Gastroesophageal sphincter (tissue), 4 donors: Measurements from ENCODE around the gene SYNC. TPM values are rescaled to one million over a fixed set of nuclear protein-coding genes. Genes with fewer than 3 reads are reported as not detected.
A peak's percentile ranks its signal among the peaks of the same experiment; 100 is the strongest.

Experiments used
- ATAC-seq: fragments of 150-250 bp; one replicate; pipeline ENCODE4 v1.9.1; 2016; ENCODE audit warnings: mild to moderate bottlenecking, moderate library complexity
- H3K27ac ChIP-seq, 4 donors: fragments of 200-600 bp; sonication (generic) in 3 of 4; 1 replicate in 3 of 4; 2 replicates in 1 of 4; pipeline ENCODE4 v1.5.1; 2016 to 2019
- H3K27me3 ChIP-seq: fragments of 200-600 bp; sonication (generic); one replicate; pipeline ENCODE4 v1.5.1; 2019
- H3K36me3 ChIP-seq, 2 donors: fragments of 200-600 bp; sonication (generic); one replicate each; pipeline ENCODE4 v1.5.1; 2019; ENCODE audit warnings: control low read depth in 1 of 2
- H3K4me1 ChIP-seq, 3 donors: fragments of 200-600 bp; sonication (generic); 1 replicate in 2 of 3; 2 replicates in 1 of 3; pipeline ENCODE4 v1.5.1; 2016 to 2019; ENCODE audit warnings: control low read depth in 2 of 3
- H3K4me3 ChIP-seq, 2 donors: fragments of 200-600 bp; sonication (generic); one replicate each; pipeline ENCODE4 v1.5.1; 2019; ENCODE audit warnings: mild to moderate bottlenecking in 1 of 2, moderate library complexity in 1 of 2
- H3K9me3 ChIP-seq, 3 donors: fragments of 200-600 bp; sonication (generic); one replicate each; pipeline ENCODE4 v1.5.1; 2017 to 2019; ENCODE audit warnings: control low read depth in 2 of 3
- CTCF ChIP-seq, 4 experiments: fragments of 200-600 bp in 2 of 4; fragments of 450-650 bp in 2 of 4; sonication (generic) in 1 of 4; IDR thresholded peaks; one replicate each; pipeline ENCODE4 v1.5.1; 2017 to 2019; ENCODE audit warnings: antibody characterized with exemption in 4 of 4, mild to moderate bottlenecking in 2 of 4, moderate library complexity in 2 of 4
- EP300 ChIP-seq: sonication (generic); formaldehyde crosslinking; IDR thresholded peaks from one replicate; pipeline ENCODE4 v1.6.1; 2017; ENCODE audit warnings: antibody characterized with exemption, mild to moderate bottlenecking
- POLR2A ChIP-seq, 2 donors: fragments of 450-650 bp; IDR thresholded peaks; one replicate each; pipeline ENCODE4 v1.6.1; 2017; ENCODE audit warnings: antibody characterized with exemption in 2 of 2, mild to moderate bottlenecking in 2 of 2, moderate library complexity in 1 of 2
- POLR2AphosphoS5 ChIP-seq: sonication (generic); formaldehyde crosslinking; IDR thresholded peaks from one replicate; pipeline ENCODE4 v1.6.1; 2017; ENCODE audit warnings: antibody characterized with exemption
- WGBS, 2 donors: methylation state at CpG; one replicate each; pipeline ENCODE4 v1.1.5; 2018; ENCODE audit warnings: low coverage in 1 of 2; 5-methylcytosine and 5-hydroxymethylcytosine counted together
- total RNA-seq, 4 donors: library from RNA; depleted of rRNA; stranded (reverse); fragments of >200 nt; gene quantifications; one replicate each; pipeline ENCODE4 v1.1.0, GENCODE V29; 2016

SYNC gene
- total RNA-seq, 4 donors from 2014 or later, result 132 to 265 (median 167) TPM

- Histone ChIP-seq H3K4me3 (no peak overlapping the region), H3K36me3 (peaks cover 0 to 49% of the 10 kb centered on the region in 2 donors), H3K27ac (peak overlapping the region; percentile 44 to 100 (median 90)), H3K9me3 (no peaks in the 10 kb centered on the region), H3K4me1 (peaks cover 7 to 88% (median 23%) of the 10 kb centered on the region in 3 donors), H3K27me3 (no peaks in the 10 kb centered on the region)
- WGBS, 2 donors, result 47% methylated on average over 9 of the region's 17 CpGs; no CpG with 5 or more reads in 1 of the 2 donors
- TF ChIP-seq CTCF (IDR thresholded peaks at IDR 0.05) (no peak), POLR2AphosphoS5 (peak; percentile 68), POLR2A (IDR thresholded peaks at IDR 0.05) (no peak), EP300 (no peak)
- peak; percentile 45 for ATAC-seq
These were observed 7.3 kb downstream of the SYNC start for GRCh38 chr1:32695098-32695904.

GRCh38 chr1:32693455-32694174, 9.0 kb downstream of the SYNC start:
- no peaks in the 10 kb centered on the region for H3K27me3 ChIP-seq
- no peaks in the 10 kb centered on the region for H3K9me3 ChIP-seq
- H3K4me1 ChIP-seq, result peaks cover 7 to 86% (median 23%) of the 10 kb centered on the region in 3 donors
- H3K4me3 ChIP-seq, result no peak overlapping the region
- ATAC-seq, result peak; percentile 74
- H3K36me3 ChIP-seq, result peaks cover 0 to 49% of the 10 kb centered on the region in 2 donors
- TF ChIP-seq EP300, result no peak
- no peak for TF ChIP-seq POLR2A (IDR thresholded peaks at IDR 0.05)
- no peak for TF ChIP-seq CTCF (IDR thresholded peaks at IDR 0.05)
- peak; percentile 74 for TF ChIP-seq POLR2AphosphoS5
- WGBS, 2 donors, result 44 to 49% methylated on average over 1 to 3 of the region's 6 CpGs
- H3K27ac ChIP-seq, result peak overlapping the region; percentile 62 to 100 (median 90)

- 94 to 100% methylated on average over 2 of the region's 2 CpGs for WGBS, 2 donors
- no peaks in the 10 kb centered on the region for H3K27me3 ChIP-seq
These were observed 16.2 kb downstream of the SYNC start for GRCh38 chr1:32686387-32686786.

GRCh38 chr1:32685498-32685897, 17.1 kb downstream of the SYNC start:
- no peak for TF ChIP-seq EP300
- TF ChIP-seq POLR2A (IDR thresholded peaks at IDR 0.05), result no peak
- 49 to 72% methylated on average over 2 of the region's 2 CpGs for WGBS, 2 donors
- Histone ChIP-seq H3K4me3 (no peak overlapping the region), H3K27ac (peak overlapping the region; percentile 49 to 81 (median 71)), H3K27me3 (no peaks in the 10 kb centered on the region), H3K9me3 (no peaks in the 10 kb centered on the region), H3K4me1 (peaks cover 11 to 98% (median 35%) of the 10 kb centered on the region in 3 donors), H3K36me3 (peaks cover 0 to 56% of the 10 kb centered on the region in 2 donors)
- ATAC-seq, result no peak

More at GRCh38 chr1:32686387-32686786, 16.2 kb downstream of the SYNC start:
- TF ChIP-seq POLR2AphosphoS5, result no peak
- no peak for TF ChIP-seq CTCF (IDR thresholded peaks at IDR 0.05)
- no peak for TF ChIP-seq EP300
- TF ChIP-seq POLR2A (IDR thresholded peaks at IDR 0.05), result no peak
- ATAC-seq, result no peak
- peaks cover 0 to 56% of the 10 kb centered on the region in 2 donors for H3K36me3 ChIP-seq
- H3K4me3 ChIP-seq, result no peak overlapping the region
- no peaks in the 10 kb centered on the region for H3K9me3 ChIP-seq
- peak overlapping the region; percentile 16 to 81 (median 71) for H3K27ac ChIP-seq
- peaks cover 11 to 98% (median 26%) of the 10 kb centered on the region in 3 donors for H3K4me1 ChIP-seq

- Histone ChIP-seq H3K27me3 (no peaks in the 10 kb centered on the region), H3K4me3 (no peak overlapping the region), H3K4me1 (peaks cover 11 to 95% (median 36%) of the 10 kb centered on the region in 3 donors), H3K9me3 (no peaks in the 10 kb centered on the region), H3K36me3 (peaks cover 0 to 63% of the 10 kb centered on the region in 2 donors), H3K27ac (peak overlapping the region; percentile 49 to 81 (median 71))
- TF ChIP-seq CTCF (IDR thresholded peaks at IDR 0.05) (no peak), EP300 (no peak), POLR2A (IDR thresholded peaks at IDR 0.05) (no peak), POLR2AphosphoS5 (peak; percentile 52)
- 10 to 18% methylated on average over 2 of the region's 2 CpGs for WGBS, 2 donors
- peak; percentile 46 for ATAC-seq
These were observed 18.3 kb downstream of the SYNC start for GRCh38 chr1:32684167-32684811.
